Omental fat pad (tissue), 4 donors: ENCODE measurements around the gene CATSPER3. TPM values are rescaled to one million over a fixed set of nuclear protein-coding genes. Genes with fewer than 3 reads are reported as not detected.

Source experiments
- ATAC-seq: fragments of 150-250 bp; one replicate; pipeline ENCODE4 v1.9.1; 2016; ENCODE audit warnings: mild to moderate bottlenecking, moderate library complexity; ENCODE audit not compliant: low FRiP score
- DNase-seq: peaks from one replicate; pipeline ENCODE4 v3.0.0-alpha.2; 2019; ENCODE audit warnings: low spot score
- CTCF ChIP-seq, 3 donors: fragments of 450-650 bp; IDR thresholded peaks; one replicate each; pipeline ENCODE4 v1.5.1; 2016 to 2017; ENCODE audit warnings: antibody characterized with exemption in 3 of 3, mild to moderate bottlenecking in 3 of 3, moderate library complexity in 2 of 3
- total RNA-seq, 4 donors: library from RNA; depleted of rRNA; stranded (reverse); fragments of >200 nt; gene quantifications; one replicate each; pipeline ENCODE4 v1.1.0, GENCODE V29; 2016

Gene CATSPER3
- total RNA-seq, 4 donors from 2014 or later = 0.46 to 0.48 TPM; not detected in 2

- ATAC-seq (no peak), DNase-seq (no peak)
- TF ChIP-seq CTCF (IDR thresholded peaks at IDR 0.05) = no peak
Observed at GRCh38 chr5:135047347-135047695, 79.6 kb downstream of the CATSPER3 start.

- no peak for TF ChIP-seq CTCF (IDR thresholded peaks at IDR 0.05)
Observed at GRCh38 chr5:135048286-135048685, 80.6 kb downstream of the CATSPER3 start.

GRCh38 chr5:135048930-135049329, 81.2 kb downstream of the CATSPER3 start:
- ATAC-seq (no peak), DNase-seq (no peak)
- TF ChIP-seq CTCF (IDR thresholded peaks at IDR 0.05) = no peak

More at GRCh38 chr5:135048286-135048685, 80.6 kb downstream of the CATSPER3 start:
- DNase-seq (no peak), ATAC-seq (no peak)

GRCh38 chr5:135050244-135050767, 82.6 kb downstream of the CATSPER3 start:
- TF ChIP-seq CTCF (IDR thresholded peaks at IDR 0.05) = no peak
- DNase-seq (no peak), ATAC-seq (no peak)

- TF ChIP-seq CTCF (IDR thresholded peaks at IDR 0.05) = no peak
- DNase-seq (no peak), ATAC-seq (no peak)
Observed at GRCh38 chr5:135051399-135051798, 83.7 kb downstream of the CATSPER3 start.

GRCh38 chr5:135051872-135052271, 84.2 kb downstream of the CATSPER3 start:
- TF ChIP-seq CTCF (IDR thresholded peaks at IDR 0.05) = no peak
- ATAC-seq = no peak
- DNase-seq = no peak

GRCh38 chr5:135052511-135053145, 84.9 kb downstream of the CATSPER3 start:
- no peak for ATAC-seq
- TF ChIP-seq CTCF (IDR thresholded peaks at IDR 0.05) = no peak
- DNase-seq = no peak
